HG03066 (cell line): Measurements from ENCODE around the gene CADPS2.
A peak's percentile ranks its signal among the peaks of the same experiment; 100 is the strongest.

Experiments used
- ATAC-seq: cut with Tn5 transposase; IDR thresholded peaks from one replicate; pipeline ENCODE4 v1.9.1; 2021; ENCODE audit warnings: low read depth; ENCODE audit not compliant: unreplicated experiment

The CADPS2 gene

DNA sequence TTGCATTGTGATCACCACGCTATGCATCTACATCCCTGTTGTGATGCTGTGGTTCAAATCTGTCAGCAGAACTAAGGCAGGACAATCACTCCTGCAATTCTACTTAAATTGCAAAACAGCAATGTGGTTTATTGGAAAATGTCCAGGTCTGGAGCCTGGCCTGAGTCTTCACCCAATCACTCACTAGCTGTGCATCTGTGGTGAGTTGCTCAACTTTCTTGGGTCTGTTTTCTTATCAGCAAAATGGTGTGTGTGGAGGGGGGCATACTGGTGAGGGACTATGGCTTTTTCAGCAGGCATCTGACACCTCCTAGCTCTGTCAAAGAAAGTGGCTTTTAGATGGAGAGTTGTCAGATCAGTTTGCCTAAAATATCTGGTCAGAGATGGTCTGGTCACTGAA, 473.4 kb downstream of the CADPS2 start:
- no peak for ATAC-seq

DNA sequence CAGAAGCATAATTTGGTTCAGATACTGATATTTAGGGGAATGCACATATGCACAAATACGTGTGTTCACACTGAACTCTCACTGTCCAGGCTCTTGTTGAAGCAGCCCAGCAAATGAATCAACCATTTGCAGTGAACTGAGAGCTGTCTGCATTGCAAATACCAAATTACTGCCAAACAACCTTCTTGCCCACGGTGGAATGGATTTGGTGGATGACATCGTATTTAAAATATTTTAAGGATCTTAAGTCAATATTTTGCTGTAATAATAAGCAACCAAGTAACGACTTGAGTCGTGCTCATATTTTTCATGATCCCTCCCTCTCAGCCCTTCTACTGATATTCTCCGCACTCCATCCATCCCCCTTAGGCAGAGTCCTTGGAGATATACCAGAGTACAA, 473.8 kb downstream of the CADPS2 start:
- ATAC-seq, result no peak

DNA sequence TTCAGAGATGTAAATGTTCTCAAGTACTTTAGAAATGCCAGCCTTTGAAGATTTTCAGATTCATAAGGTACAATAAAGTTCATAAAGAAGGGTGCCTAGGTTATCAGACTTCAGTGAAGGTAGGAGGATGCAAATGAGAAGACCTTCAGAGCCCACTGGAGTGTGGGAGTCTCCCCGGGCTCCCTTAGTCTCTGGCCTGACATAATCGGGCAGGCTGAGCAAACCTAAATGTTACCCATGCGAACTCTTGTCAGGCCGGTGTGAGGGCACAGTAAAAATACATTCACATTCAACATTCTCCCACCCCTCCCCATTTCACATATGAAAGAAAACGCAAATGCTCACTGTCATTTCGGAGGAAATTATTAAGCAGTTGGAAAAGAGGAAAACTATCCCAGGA, 479.1 kb downstream of the CADPS2 start:
- no peak for ATAC-seq

DNA sequence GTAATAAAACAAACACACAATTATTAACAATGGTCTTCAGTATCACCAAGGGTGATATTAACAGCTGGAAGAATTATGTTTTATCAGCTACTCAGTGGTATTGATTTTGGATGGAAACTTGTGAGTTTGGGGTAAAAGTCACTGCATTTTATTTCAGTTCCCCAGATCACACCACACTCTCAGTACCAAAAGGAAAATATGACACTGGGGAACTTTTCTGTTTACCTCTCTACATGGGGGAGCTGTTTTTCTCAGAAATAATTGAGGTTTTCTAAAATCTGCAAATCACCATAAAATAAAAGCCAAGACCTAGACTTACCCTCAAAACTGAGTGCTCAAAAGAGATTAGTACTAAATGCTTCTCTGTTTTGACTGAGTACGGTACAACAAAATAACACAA, 483.1 kb downstream of the CADPS2 start:
- no peak for ATAC-seq

DNA sequence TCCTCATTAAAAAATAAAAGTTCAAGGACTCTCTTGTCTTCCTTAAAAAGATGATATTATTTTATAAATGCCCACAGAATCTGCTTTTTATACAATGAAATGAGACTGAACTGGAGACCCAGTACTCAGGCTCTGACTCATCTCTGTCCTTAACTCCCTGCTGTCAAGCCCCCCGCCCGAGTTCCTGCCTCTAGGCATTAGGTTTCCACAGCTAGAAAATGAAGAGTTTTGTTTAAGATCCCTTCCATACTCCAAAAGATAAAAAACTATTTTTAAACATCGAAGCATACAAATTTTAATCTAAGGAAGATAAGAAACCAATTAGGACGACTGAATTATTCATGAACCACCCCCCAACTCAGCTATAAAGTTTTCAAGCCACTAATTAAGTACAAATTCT, 484.0 kb downstream of the CADPS2 start:
- ATAC-seq, result no peak

DNA sequence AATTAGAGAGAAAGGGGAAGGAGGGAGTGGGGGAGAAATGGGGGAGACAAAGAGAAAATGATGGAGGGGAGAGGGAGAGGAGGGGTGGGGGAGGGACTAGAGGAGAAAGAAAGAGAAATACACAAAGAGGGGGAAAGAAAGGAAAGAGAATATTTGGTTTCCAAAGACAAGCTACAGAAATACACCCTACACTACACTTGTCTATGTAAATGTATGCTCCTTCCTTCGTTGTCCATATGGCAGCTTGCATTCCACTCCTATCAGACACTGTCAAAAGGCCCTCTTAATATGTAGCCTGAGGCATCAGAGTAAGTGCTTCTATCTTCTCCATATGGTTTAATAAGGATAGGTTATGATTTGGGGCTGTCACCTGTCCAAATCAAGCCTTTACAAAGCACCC, 488.9 kb downstream of the CADPS2 start:
- ATAC-seq, result no peak

DNA sequence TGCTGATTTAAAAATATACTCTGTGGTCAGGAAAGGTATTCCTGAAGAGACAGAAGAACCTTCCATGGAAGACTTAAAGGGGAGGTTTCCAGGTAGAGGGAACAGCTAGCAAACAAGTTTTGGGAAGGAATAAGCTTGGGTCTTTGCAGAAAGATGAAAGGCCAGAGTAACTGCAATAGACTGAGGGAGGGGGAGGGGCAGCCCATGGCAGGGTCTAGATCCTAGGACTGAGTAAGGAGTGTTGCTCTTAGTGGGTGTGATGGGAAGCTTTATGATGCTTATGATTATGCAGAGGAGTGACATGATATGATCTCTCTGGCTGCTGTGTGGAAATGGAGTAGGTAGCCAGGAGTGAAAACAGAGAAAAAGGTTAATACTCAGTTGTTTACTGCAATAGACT, 491.7 kb downstream of the CADPS2 start:
- ATAC-seq, result no peak

DNA sequence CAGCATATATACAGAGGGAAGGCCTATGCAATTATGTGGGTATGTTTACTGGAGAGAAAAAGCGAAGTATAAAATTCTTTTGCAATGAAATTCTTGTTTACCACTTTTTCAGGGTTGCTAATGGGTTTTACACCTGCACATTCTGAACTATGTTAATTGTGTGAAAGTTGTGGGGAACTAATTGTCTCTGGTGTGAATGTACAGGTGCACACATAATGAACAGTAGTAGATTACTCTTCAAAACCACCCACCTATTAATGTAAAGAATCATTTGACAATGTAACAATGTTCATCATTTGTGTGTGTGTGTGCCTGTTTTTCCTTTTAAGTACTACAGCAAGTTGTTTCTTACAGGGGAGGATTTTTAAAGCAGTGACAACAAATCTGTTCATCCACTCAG, 501.7 kb downstream of the CADPS2 start:
- ATAC-seq, result no peak

DNA sequence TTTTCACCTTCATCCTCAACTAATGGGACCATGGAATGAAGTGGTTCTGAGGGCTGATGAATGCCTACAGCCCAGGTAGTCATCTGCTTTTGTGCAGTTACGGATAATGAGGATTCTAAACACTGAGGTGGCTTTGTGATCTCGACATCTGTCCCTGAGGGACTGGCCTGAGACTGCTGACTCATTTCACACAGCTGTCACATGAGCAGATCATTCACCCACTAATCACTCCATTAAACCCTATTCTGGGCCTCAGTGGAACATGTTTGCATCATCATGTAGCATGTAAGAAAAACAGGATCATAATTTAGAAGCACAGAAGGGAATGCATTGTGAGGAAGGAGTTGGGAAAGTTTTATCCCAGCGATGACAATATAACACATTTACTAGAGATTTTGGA, 502.3 kb downstream of the CADPS2 start:
- ATAC-seq, result peak; percentile 80

DNA sequence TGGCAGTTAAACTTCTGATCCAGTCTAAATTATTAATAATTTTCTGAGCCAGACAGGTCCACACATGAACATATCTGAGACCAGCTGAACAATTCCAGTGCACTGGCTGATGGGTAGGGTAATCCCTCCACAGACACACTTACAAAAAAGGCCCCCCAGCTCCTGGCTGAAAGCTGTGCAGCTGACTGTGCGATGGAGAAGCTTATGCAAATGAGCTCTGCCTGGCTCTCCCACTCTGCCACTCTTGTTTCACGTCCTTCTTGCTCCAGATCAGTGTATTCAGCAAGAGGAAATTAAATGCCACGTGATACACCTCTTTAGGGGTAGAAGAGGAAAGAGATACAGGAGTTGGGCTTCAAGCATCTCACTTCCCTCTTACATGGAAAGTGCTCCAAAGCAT, 505.3 kb downstream of the CADPS2 start:
- ATAC-seq, result no peak

DNA sequence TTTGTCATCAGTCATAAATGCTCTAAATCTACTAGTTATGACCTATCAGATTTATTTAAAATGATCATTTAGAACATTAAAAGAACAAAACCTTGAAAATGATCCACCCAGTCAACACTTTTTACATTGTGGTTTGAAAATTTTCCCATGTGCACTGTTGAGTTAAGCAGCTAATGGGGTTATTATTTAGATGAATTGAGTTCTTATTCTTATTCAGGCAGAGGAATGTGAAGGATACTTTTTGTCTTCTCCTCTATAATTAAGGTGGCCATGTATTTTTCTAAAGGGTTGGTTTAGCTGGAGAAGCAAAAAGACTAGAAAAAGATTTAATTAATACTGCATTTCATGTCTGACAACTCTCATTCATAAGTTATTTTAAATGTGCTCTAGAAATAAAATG, 506.8 kb downstream of the CADPS2 start:
- no peak for ATAC-seq

DNA sequence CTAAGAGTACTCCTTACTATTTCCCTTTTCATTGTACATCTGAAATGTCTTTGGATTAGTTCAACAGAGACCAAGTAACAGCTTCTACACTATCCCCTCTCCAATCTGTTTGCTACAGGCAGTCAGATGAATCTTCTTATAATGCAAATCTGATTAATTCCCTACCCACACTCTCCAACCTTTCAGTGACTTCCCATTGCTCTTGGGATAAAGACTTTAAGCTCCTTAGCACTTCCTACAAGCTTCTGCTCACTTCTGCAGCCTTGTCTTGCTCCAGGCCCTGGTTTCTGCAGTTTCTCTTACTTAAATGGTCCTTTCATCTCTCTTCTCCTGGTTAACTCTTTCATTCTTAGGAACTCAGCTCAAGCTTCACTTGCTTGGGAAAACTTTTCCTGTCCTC, 516.5 kb downstream of the CADPS2 start:
- no peak for ATAC-seq

DNA sequence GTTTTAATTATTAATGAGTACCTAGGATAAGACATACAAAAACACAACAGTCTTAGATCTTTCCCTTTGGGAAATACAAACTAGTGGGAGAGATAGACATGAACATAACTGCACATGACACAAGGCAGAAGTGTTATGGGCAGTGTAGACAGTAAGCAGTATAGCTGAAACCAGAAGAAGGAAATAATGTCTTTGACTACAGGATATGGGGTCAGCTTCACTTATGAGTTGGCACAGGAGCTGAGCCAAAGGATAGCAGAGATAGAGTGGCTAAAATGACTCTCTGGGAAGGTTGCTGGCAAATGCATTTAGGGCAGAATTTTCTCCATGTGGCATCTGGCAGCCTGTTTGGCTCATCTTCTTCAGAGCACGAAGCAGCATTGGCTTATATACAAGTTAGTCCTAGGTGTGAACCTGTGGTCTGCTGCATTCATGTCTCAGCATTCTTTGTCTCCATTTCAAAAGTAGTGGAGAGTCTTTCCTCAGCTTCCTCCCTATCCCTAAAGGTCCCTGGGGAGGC, 521.4 kb downstream of the CADPS2 start:
- no peak for ATAC-seq

DNA sequence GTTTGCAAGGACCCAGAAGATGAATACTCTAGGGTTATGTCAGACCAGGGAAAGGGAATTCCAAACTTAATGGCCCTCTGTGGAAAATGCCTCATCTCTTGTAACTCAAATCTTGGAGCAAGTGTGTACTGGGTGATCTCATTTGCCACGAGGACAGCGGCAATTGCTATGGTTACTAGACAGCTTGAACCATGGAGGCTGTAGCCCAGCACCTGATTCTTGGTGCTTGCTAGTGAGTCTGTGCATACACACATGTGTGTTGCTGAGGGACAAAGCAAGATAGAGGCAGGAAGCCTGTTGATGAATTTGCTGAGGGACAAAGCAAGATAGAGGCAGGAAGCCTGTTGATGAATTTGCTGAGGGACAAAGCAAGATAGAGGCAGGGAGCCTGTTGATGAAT, 523.1 kb downstream of the CADPS2 start:
- no peak for ATAC-seq

DNA sequence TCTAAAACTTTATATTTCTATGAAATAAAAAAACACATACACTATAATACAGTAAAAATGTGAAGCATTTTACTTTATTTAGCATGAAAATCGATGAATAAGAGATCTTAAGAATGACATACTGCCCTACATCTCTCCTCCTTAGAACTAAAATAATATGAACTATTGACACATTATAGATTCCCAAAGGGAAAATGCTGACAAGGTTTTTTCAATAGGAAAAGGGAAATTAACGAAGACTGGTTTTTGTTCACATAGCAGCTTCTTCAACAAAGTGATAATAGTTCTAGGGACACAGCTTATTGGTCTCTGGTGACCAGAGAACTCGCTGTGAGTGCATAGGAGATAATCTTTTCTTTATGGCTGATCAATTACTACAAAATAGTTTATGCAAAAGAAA, 523.8 kb downstream of the CADPS2 start:
- no peak for ATAC-seq

DNA sequence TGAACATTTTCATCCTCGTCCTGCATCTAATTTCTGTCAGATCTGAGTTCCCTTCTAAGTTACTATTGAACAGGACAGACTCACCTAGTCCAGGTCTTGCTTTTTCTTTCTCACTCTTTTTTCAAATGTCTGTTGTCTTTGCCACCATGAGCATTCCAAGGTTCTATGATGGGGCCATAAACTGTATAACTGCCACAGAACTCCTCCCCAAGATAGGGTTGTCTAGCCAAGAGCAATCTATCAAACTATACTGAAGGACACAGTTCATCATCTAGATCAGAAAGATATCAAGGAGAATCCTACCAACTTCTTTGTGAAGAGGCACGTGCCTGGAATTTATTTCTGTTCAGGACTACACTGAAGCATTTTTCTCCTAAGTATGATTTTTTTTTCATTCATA, 531.6 kb downstream of the CADPS2 start:
- ATAC-seq, result no peak

DNA sequence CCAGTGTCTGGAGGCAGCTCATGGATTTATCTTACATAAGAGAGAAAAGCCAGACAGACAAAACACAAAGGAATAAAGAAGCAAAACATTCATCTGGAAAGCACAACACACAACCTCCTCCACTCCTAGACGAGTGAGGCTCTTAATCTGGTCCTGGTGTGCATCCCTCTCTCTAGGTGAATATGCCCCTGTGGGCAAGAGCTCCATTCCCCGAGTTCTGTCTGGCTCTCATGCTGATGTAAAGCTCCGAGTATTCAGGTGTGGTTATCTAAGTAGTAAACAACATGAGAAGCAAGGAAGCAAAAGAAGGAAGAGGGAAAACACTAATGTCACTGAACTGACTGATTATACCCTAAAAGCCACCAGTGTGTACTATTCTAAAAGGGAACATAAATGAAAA, 533.8 kb downstream of the CADPS2 start:
- no peak for ATAC-seq

DNA sequence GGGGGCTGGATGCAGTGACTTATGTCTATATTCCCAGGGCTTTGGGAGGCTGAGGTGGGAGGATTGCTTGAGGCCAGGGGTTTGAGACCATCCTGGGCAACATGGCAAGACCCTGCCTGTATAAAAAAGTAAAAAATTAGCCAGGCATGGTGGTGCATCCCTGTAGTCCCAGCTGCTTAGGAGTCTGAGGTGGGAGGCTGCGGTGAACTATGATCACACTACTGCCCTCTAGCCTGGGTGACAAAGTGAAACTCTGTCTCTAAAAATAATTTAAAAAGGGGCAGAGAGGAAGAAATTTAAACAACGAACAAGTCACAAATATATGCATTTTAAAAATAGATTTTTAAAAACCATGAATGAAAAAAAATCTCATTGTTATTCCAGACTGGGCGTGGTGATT, 535.6 kb downstream of the CADPS2 start:
- no peak for ATAC-seq

DNA sequence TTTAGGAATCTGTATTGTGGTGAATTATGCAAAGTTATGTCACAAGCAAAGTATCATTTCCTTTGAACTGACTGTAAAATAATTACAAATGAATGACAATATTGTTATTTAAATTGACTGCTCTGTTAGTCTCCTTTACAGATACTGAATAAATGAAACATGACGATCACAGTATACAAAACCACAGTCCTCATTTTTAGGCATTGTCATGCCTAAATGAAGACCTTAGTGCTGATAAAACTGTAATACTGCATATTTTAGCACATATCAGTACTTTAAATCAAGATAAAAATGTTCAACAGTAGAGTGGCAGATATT, 542.0 kb downstream of the CADPS2 start:
- ATAC-seq, result no peak

DNA sequence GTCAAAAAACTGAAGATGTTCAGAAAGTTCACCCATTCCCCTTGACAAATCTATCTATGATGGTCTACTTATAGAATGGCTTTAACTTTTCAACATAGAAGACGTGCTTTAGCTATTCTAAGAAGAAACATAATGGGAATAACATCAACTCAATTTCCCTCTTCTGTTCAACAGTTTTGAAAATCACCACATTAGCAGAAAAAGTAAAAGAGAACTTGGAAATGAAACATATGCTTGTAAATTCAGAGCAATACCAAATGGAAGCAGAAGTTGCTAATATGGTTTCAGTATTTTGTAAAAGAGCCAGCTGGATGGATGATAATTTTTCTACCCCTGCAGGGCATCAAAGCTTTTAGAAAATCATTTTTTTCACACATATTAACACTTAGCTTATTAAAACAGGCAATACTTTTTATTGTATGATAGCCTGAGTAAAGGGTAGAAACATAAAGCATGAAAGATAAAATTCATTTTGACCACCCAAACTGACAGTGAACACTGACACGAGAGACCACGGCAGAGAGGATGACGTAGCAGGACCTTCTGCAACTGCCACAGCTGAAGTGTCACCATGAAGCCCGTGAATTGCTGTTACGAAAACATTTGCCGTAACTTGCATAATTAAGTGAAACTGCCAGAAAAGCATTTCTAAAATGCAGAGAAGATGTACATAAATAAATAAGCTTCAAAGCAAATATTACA, 542.5 kb downstream of the CADPS2 start:
- ATAC-seq, result no peak

DNA sequence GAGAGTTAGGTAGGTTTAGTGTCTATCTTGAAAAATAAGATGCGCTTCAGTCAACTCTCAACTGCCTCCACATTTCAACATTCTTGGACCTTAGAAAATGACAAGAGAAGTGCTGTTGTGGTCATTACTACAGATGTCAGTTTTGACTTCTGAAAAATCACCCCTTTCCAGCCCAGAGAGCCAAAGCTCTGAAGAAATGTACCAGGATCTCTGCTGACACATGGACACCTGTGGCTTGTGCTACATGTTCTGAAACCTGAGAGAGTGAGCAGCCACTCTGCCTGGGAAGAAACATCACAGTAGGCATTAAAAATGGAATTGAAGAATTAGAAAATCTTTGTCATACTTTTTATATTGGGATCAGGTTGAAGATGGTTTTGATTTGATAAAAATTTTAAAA, 545.8 kb downstream of the CADPS2 start:
- no peak for ATAC-seq

DNA sequence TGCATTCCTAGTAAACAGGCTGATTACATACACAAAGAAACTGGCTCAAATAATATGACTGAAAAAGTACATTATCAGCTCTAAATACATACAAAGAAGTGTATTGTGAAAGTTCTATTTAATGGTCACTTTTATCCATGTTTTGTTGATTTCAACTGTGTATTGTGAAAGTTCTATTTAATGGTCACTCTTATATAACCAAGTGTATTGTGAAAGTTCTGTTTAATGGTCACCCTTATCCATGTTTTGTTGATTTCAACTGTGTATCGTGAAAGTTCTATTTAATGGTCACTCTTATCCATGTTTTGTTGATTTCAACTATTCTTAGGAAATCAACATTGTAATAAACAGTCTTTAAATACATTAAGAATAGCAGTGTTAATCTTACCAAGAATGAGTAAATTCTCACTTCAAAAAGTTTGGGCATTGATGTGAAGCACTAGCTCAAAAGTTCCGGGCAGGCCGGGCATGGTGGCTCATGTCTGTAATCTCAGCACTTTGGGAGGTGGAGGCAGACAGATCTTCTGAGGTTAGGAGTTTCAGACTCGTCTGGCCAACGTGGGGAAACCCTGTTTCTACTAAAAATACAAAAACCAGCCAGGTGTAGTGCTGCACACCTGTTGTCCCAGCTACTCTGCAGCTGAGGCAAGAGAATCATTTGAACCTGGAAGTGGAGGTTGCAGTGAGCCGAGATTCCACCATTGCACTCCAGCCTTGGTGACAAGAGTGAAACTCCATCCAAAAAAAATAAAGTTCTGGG, 546.9 kb downstream of the CADPS2 start:
- no peak for ATAC-seq
